Heart right ventricle (tissue), 16 donors: Measurements from ENCODE around the gene NCAPD3. TPM values are rescaled to one million over a fixed set of nuclear protein-coding genes. Genes with fewer than 3 reads are reported as not detected.

Experiments used
- ATAC-seq, 8 donors: fragments of 200-7000 bp; cut with Tn5 transposase; one replicate each; pipeline ENCODE4 v1.9.1; 2020; ENCODE audit warnings: mild to moderate bottlenecking in 8 of 8, moderate library complexity in 8 of 8, moderate number of reproducible peaks in 1 of 8
- DNase-seq, 2 donors: peaks; one replicate each; pipeline ENCODE4 v3.0.0-alpha.2; 2020
- H3K27ac ChIP-seq, 10 donors: fragments of 200-600 bp; sonication (generic) in 2 of 10; one replicate each; pipeline versions ENCODE4 v1.5.0 to v1.8.0; 2020 to 2022; ENCODE audit warnings: mild to moderate bottlenecking in 3 of 10
- H3K27me3 ChIP-seq, 7 donors: fragments of 200-600 bp; one replicate each; pipeline ENCODE4 v1.8.0; 2021 to 2022; ENCODE audit warnings: mild to moderate bottlenecking in 2 of 7
- H3K36me3 ChIP-seq, 9 donors: fragments of 200-600 bp; sonication (generic) in 1 of 9; one replicate each; pipeline versions ENCODE4 v1.5.0 to v1.8.0; 2020 to 2022; ENCODE audit warnings: mild to moderate bottlenecking in 2 of 9
- H3K4me1 ChIP-seq, 9 donors: fragments of 200-600 bp; sonication (generic) in 1 of 9; one replicate each; pipeline versions ENCODE4 v1.5.0 to v1.8.0; 2020 to 2022; ENCODE audit warnings: mild to moderate bottlenecking in 4 of 9
- H3K4me3 ChIP-seq, 10 donors: fragments of 200-600 bp; sonication (generic) in 2 of 10; one replicate each; pipeline versions ENCODE4 v1.5.0 to v1.8.0; 2020 to 2022; ENCODE audit warnings: mild to moderate bottlenecking in 7 of 10, moderate library complexity in 2 of 10
- H3K9me3 ChIP-seq, 11 donors: fragments of 200-600 bp in 10 of 11; sonication (generic) in 2 of 11; one replicate each; pipeline versions ENCODE4 v1.5.0 to v1.8.0; 2013 to 2022; ENCODE audit warnings: mild to moderate bottlenecking in 2 of 11, control low read depth in 1 of 11, moderate library complexity in 1 of 11
- WGBS, 2 donors: extraction: QIAGEN DNeasy Blood & Tissue Kit; methylation state at CpG; one replicate each; pipeline ENCODE4 v1.1.7; 2013; ENCODE audit warnings: inconsistent platforms in 1 of 2; 5-methylcytosine and 5-hydroxymethylcytosine counted together
- intact Hi-C, 10 donors: fragments of 100-400 bp; cut with DNase I; formaldehyde crosslinking; loops; one replicate each; pipeline versions ENCODE4 v1.11.1 to v1.14.2; 2022
- polyA plus RNA-seq, 2 donors: library from polyadenylated mRNA; stranded (reverse); fragments of 200-250 nt; gene quantifications; one replicate each; pipeline ENCODE4 v1.2.3, GENCODE V29; 2013
- total RNA-seq, 10 donors: library from RNA; stranded (reverse); fragmentation: NEBNext Ultra II Directional in 3 of 10; extraction: Animal tissue kit (Norgen Biotek cat#: 25700) in 3 of 10; gene quantifications; one replicate each; pipeline versions ENCODE4 v1.2.1 to v1.2.4, GENCODE V29; 2021 to 2023
- TF ChIP-seq, protein P1 (sequence below), 9 donors: fragments of 200-600 bp; sonication (generic) in 2 of 9; IDR thresholded peaks; one replicate each; pipeline versions ENCODE4 v1.5.0 to v1.8.0; 2021 to 2022; ENCODE audit warnings: antibody characterized with exemption in 9 of 9, mild to moderate bottlenecking in 5 of 9, moderate library complexity in 1 of 9
- donor health status: Arrhythmogenic right ventricular cardiomyopathy.
- donor health status: ischemic (EF 13 %, LVEDD 7.1; RV severe dilation, severe dysfunction).
- donor health status: healthy with polysubstance abuse.
- donor health status: DM: no; HTN: yes; CAD: no.
- donor health status: DM: no; HTN: no; CAD: no.
- donor health status: ischemic (EF 25% LVEDD 6.9; RV normal size, moderate dysfunction).
- donor health status: ischemic (EF 25% LVEDD 5.7; RV mildly dilated, moderate dysfunction).
- donor health status: healthy.
- donor health status: DM: yes; HTN: yes; CAD: no.
- donor health status: Ischemic cardiomyopathy.
- donor health status: ischemic (EF 35%, LVEDD 5.7; RV mildly dilated, moderate dysfunction).
- donor health status: nonischemic (EF 11% LVEDD 7.7; RV severe dilation, severe dysfunction).
- donor health status: DM: yes; HTN: yes; CAD: no.
- donor health status: PGD.
- donor health status: ischemic (EF 29% LVEDD 5.4; RV normal size, mild dysfunction).
- donor health status: nonischemic (EF 23%, LVEDD 6.1; RV moderate dilation, normal function).

The NCAPD3 gene
- total and polyA plus RNA-seq, 12 donors: 4.2 to 16.7 (median 11.0) TPM

DNA sequence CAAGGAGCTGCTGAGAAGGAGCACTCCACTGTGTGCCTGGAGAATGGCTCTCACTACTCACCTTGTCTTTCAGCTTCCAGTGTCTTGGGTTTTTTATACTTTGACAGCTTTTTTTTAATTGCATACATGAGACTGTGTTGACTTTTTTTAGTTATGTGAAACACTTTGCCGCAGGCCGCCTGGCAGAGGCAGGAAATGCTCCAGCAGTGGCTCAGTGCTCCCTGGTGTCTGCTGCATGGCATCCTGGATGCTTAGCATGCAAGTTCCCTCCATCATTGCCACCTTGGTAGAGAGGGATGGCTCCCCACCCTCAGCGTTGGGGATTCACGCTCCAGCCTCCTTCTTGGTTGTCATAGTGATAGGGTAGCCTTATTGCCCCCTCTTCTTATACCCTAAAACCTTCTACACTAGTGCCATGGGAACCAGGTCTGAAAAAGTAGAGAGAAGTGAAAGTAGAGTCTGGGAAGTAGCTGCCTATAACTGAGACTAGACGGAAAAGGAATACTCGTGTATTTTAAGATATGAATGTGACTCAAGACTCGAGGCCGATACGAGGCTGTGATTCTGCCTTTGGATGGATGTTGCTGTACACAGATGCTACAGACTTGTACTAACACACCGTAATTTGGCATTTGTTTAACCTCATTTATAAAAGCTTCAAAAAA, 72.6 kb downstream of the NCAPD3 start:
- intact Hi-C loops: no loop called here
- no peak overlapping the region for H3K4me3 ChIP-seq
- no peak for DNase-seq
- 92 to 94% methylated on average over 10 of the region's 10 CpGs for WGBS, 2 donors
- peaks cover 0 to 98% (median 40%) of the 10 kb centered on the region in 9 donors for H3K36me3 ChIP-seq
- H3K27ac ChIP-seq: no peak overlapping the region
- ATAC-seq: no peak
- H3K27me3 ChIP-seq: no peaks in the 10 kb centered on the region
- no peaks in the 10 kb centered on the region for H3K9me3 ChIP-seq
- TF ChIP-seq, protein P1, sequence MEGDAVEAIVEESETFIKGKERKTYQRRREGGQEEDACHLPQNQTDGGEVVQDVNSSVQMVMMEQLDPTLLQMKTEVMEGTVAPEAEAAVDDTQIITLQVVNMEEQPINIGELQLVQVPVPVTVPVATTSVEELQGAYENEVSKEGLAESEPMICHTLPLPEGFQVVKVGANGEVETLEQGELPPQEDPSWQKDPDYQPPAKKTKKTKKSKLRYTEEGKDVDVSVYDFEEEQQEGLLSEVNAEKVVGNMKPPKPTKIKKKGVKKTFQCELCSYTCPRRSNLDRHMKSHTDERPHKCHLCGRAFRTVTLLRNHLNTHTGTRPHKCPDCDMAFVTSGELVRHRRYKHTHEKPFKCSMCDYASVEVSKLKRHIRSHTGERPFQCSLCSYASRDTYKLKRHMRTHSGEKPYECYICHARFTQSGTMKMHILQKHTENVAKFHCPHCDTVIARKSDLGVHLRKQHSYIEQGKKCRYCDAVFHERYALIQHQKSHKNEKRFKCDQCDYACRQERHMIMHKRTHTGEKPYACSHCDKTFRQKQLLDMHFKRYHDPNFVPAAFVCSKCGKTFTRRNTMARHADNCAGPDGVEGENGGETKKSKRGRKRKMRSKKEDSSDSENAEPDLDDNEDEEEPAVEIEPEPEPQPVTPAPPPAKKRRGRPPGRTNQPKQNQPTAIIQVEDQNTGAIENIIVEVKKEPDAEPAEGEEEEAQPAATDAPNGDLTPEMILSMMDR (IDR thresholded peaks at IDR 0.05): no peak
- no peaks in the 10 kb centered on the region for H3K4me1 ChIP-seq

DNA sequence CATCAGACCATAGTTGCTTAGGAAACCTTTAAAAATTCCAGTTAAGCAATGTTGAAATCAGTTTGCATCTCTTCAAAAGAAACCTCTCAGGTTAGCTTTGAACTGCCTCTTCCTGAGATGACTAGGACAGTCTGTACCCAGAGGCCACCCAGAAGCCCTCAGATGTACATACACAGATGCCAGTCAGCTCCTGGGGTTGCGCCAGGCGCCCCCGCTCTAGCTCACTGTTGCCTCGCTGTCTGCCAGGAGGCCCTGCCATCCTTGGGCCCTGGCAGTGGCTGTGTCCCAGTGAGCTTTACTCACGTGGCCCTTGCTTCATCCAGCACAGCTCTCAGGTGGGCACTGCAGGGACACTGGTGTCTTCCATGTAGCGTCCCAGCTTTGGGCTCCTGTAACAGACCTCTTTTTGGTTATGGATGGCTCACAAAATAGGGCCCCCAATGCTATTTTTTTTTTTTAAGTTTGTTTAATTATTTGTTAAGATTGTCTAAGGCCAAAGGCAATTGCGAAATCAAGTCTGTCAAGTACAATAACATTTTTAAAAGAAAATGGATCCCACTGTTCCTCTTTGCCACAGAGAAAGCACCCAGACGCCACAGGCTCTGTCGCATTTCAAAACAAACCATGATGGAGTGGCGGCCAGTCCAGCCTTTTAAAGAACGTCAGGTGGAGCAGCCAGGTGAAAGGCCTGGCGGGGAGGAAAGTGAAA, 73.4 kb downstream of the NCAPD3 start:
- Histone ChIP-seq H3K9me3 (no peaks in the 10 kb centered on the region), H3K4me3 (no peak overlapping the region), H3K27me3 (no peaks in the 10 kb centered on the region), H3K27ac (no peak overlapping the region), H3K36me3 (peaks cover 0 to 98% (median 33%) of the 10 kb centered on the region in 9 donors), H3K4me1 (no peaks in the 10 kb centered on the region)
- TF ChIP-seq, protein P1 (IDR thresholded peaks at IDR 0.05): no peak
- 90 to 93% methylated on average over 12 of the region's 12 CpGs for WGBS, 2 donors
- DNase-seq (peak in 1 of 2 donors; percentile 41), ATAC-seq (peak in 5 of 8 donors; percentile 29 to 77 (median 63))
- intact Hi-C loops: no loop called here

DNA sequence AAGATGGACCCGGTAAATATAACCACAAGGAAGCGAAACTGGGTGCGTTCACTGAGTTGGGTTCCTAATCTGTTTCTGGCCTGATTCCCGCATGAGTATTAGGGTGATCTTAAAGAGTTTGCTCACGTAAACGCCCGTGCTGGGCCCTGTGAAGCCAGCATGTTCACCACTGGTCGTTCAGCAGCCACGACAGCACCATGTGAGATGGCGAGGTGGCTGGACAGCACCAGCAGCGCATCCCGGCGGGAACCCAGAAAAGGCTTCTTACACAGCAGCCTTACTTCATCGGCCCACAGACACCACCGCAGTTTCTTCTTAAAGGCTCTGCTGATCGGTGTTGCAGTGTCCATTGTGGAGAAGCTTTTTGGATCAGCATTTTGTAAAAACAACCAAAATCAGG, 74.4 kb downstream of the NCAPD3 start:
- DNase-seq (no peak), ATAC-seq (peak in 1 of 8 donors; percentile 37)
- 92 to 94% methylated on average over 16 of the region's 16 CpGs for WGBS, 2 donors
- intact Hi-C loops: loop anchor here in 3 of 10 donors (5.0 to 10.0 kb wide), 2 partner anchors 222 to 225 kb away; no protein-coding TSS in a partner anchor
- Histone ChIP-seq H3K9me3 (no peaks in the 10 kb centered on the region), H3K36me3 (peaks cover 0 to 98% (median 33%) of the 10 kb centered on the region in 9 donors), H3K4me1 (peaks cover 0 to under 1% (median 0%) of the 10 kb centered on the region in 9 donors), H3K27me3 (no peaks in the 10 kb centered on the region), H3K4me3 (no peak overlapping the region), H3K27ac (no peak overlapping the region)
- TF ChIP-seq, protein P1 (IDR thresholded peaks at IDR 0.05): no peak

DNA sequence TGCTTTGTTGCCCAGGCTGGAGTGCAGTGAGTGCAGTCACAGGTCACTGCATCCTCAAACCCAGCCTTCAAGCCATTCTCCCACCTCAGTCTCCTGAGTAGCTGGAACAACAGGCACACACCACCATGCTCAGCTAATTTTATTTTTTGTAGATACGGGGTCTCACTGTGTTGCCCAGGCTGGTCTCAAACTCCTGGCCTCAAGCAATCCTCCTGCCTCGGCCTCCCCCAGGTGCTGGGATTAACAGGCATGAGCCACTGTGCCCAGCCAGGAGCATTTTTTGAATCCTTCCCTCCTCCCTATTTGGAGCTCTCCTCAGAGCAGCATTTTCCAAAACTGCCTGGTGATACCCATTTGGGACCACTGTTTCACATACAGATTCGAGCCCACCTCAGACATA, 77.2 kb downstream of the NCAPD3 start:
- Histone ChIP-seq H3K27me3 (no peaks in the 10 kb centered on the region), H3K27ac (no peak overlapping the region), H3K9me3 (no peaks in the 10 kb centered on the region), H3K4me1 (peaks cover 0 to 6% (median 0%) of the 10 kb centered on the region in 9 donors), H3K36me3 (peaks cover 0 to 82% (median 22%) of the 10 kb centered on the region in 9 donors), H3K4me3 (no peak overlapping the region)
- intact Hi-C loops: loop anchor here in 3 of 10 donors (5.0 to 10.0 kb wide), 2 partner anchors 219 to 222 kb away; no protein-coding TSS in a partner anchor
- ATAC-seq (no peak), DNase-seq (no peak)
- TF ChIP-seq, protein P1 (IDR thresholded peaks at IDR 0.05): no peak
- 95 to 99% methylated on average over 3 of the region's 3 CpGs for WGBS, 2 donors
